Endodermal cell (in vitro differentiated cells): Measurements from ENCODE around the gene FBRSL1. TPM values are rescaled to one million over a fixed set of nuclear protein-coding genes. Genes with fewer than 3 reads are reported as not detected.

Experiments
- DNase-seq: peaks from one replicate; pipeline ENCODE4 v3.0.0-alpha.2; 2017
- H3K27ac ChIP-seq: 2 replicates; pipeline ENCODE4 v1.5.1; 2013; ENCODE audit warnings: mild to moderate bottlenecking, low read depth, low read length, moderate library complexity
- H3K27me3 ChIP-seq: 2 replicates; pipeline ENCODE4 v1.6.1; 2013; ENCODE audit warnings: mild to moderate bottlenecking, low read length, moderate library complexity; ENCODE audit not compliant: insufficient read depth, control insufficient read depth, poor library complexity, severe bottlenecking
- H3K36me3 ChIP-seq: 2 replicates; pipeline ENCODE4 v1.7.0; 2013; ENCODE audit warnings: mild to moderate bottlenecking, low read length, moderate library complexity; ENCODE audit not compliant: control insufficient read depth, insufficient read depth
- H3K4me1 ChIP-seq: one replicate; pipeline ENCODE4 v1.7.0; 2013; ENCODE audit warnings: low read length; ENCODE audit not compliant: control insufficient read depth, insufficient read depth
- H3K4me3 ChIP-seq: 2 replicates; pipeline ENCODE4 v1.5.1; 2013; ENCODE audit warnings: mild to moderate bottlenecking, low read length, moderate library complexity
- H3K9ac ChIP-seq: 2 replicates; pipeline ENCODE4 v1.6.1; 2013; ENCODE audit warnings: mild to moderate bottlenecking, low read length, moderate library complexity; ENCODE audit not compliant: poor library complexity, severe bottlenecking; ENCODE audit errors: extremely low read depth
- H3K9me3 ChIP-seq: 2 replicates; pipeline ENCODE4 v1.6.1; 2013; ENCODE audit warnings: mild to moderate bottlenecking, low read length, moderate library complexity; ENCODE audit not compliant: control insufficient read depth
- H3K27ac Mint-ChIP-seq: 2 replicates; pipeline ENCODE4 v1.8.0; 2020; ENCODE audit warnings: mixed read lengths
- H3K27me3 Mint-ChIP-seq: 2 replicates; pipeline ENCODE4 v1.8.0; 2021; ENCODE audit warnings: mild to moderate bottlenecking, mixed read lengths; ENCODE audit not compliant: insufficient read depth
- H3K36me3 Mint-ChIP-seq: 2 replicates; pipeline ENCODE4 v1.8.0; 2020; ENCODE audit warnings: low read depth, mixed read lengths
- H3K4me1 Mint-ChIP-seq: 2 replicates; pipeline ENCODE4 v1.8.0; 2020; ENCODE audit warnings: mixed read lengths
- H3K4me3 Mint-ChIP-seq: 2 replicates; pipeline ENCODE4 v1.8.0; 2020; ENCODE audit warnings: mild to moderate bottlenecking, moderate library complexity, mixed read lengths
- H3K9me3 Mint-ChIP-seq: 2 replicates; pipeline ENCODE4 v1.8.0; 2020; ENCODE audit warnings: mild to moderate bottlenecking, mixed read lengths
- WGBS, 2 experiments: methylation state at CpG; one replicate each; pipeline versions ENCODE4 v1.1.5 to v1.1.7; 2013; ENCODE audit warnings: missing lambda C conversion rate in 2 of 2, mixed read lengths in 1 of 2; ENCODE audit not compliant: insufficient coverage in 1 of 2, insufficient read length in 1 of 2; 5-methylcytosine and 5-hydroxymethylcytosine counted together
- total RNA-seq, 2 donors: library from RNA; stranded (reverse); fragmentation: NEBNext Ultra II Directional in 1 of 2; extraction: Animal tissue kit (Norgen Biotek cat#: 25700) in 1 of 2; gene quantifications; 2 replicates in 1 of 2; 3 replicates in 1 of 2; pipeline ENCODE4 v1.2.1, GENCODE V29; 2021
- TF ChIP-seq, protein P1 (sequence below): fragments of 200-600 bp; sonication (generic); conservative IDR thresholded peaks from 2 replicates; pipeline ENCODE4 v1.5.0; 2021; ENCODE audit warnings: antibody characterized with exemption, mild to moderate bottlenecking

The FBRSL1 gene
- total RNA-seq, 2 donors from 2014 or later, result 74.9 to 92.3 TPM

DNA sequence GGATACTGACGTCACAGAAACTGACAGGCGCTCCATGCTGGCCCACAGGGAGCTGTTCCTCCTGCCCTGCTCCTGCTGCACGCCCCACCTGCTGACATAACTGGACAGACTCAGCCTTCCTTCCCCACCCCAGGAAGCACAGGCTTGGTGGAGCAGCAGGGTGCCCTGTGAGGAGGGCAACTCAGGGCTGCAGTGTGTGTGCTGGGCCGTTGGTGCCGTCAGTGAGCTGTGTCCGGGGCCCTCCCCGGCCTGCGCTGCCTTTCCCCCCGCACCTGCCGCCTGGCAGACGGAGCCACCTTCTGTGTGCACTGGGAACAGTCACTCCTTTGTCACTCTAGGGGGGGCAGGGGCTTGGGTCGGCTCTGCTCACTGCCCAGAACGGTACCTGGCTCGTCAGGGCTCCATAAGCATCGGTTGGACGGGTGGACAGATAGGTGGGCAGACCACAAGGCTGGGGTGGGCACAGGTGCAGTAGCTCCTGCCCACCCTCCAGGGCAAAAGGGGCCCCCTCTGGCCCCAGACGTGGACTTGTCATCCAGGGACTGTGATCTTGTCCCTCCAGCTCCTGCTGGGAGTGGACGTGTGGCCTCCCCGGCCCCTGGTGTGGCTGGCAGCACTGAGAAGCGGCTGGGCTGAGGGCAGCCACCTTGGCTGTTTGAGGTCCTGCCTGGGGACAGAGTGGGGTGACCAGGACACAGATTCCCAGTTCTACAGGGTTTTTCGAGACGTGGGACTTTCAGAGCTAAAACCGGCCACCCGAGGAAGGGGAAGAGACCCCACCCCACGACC, 32.8 kb downstream of the FBRSL1 start:
- Histone ChIP-seq H3K27ac (no peak overlapping the region), H3K9ac (no peak overlapping the region), H3K36me3 (peaks cover 7% of the 10 kb centered on the region), H3K9me3 (peaks cover 11% of the 10 kb centered on the region), H3K4me1 (no peaks in the 10 kb centered on the region), H3K4me3 (no peak overlapping the region), H3K27me3 (no peaks in the 10 kb centered on the region)
- Mint-ChIP-seq H3K4me1 (no peaks in the 10 kb centered on the region), H3K4me3 (no peak overlapping the region), H3K9me3 (peaks cover 17% of the 10 kb centered on the region), H3K27me3 (peaks cover 12% of the 10 kb centered on the region), H3K27ac (no peak overlapping the region), H3K36me3 (peaks cover 17% of the 10 kb centered on the region)
- DNase-seq, result no peak
- WGBS, 2 experiments, result 86 to 88% methylated on average over 19 to 25 of the region's 25 CpGs
- TF ChIP-seq, protein P1, sequence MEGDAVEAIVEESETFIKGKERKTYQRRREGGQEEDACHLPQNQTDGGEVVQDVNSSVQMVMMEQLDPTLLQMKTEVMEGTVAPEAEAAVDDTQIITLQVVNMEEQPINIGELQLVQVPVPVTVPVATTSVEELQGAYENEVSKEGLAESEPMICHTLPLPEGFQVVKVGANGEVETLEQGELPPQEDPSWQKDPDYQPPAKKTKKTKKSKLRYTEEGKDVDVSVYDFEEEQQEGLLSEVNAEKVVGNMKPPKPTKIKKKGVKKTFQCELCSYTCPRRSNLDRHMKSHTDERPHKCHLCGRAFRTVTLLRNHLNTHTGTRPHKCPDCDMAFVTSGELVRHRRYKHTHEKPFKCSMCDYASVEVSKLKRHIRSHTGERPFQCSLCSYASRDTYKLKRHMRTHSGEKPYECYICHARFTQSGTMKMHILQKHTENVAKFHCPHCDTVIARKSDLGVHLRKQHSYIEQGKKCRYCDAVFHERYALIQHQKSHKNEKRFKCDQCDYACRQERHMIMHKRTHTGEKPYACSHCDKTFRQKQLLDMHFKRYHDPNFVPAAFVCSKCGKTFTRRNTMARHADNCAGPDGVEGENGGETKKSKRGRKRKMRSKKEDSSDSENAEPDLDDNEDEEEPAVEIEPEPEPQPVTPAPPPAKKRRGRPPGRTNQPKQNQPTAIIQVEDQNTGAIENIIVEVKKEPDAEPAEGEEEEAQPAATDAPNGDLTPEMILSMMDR, result no peak

GRCh38 chr12:132523576-132524331, 33.8 kb downstream of the FBRSL1 start:
- peaks cover 7% of the 10 kb centered on the region for H3K36me3 Mint-ChIP-seq
- H3K4me1 Mint-ChIP-seq, result no peaks in the 10 kb centered on the region
- Histone ChIP-seq H3K36me3 (no peaks in the 10 kb centered on the region), H3K9ac (no peak overlapping the region), H3K9me3 (peaks cover 7% of the 10 kb centered on the region), H3K27ac (no peak overlapping the region), H3K27me3 (no peaks in the 10 kb centered on the region), H3K4me3 (no peak overlapping the region), H3K4me1 (no peaks in the 10 kb centered on the region)
- 50 to 61% methylated on average over 25 to 28 of the region's 28 CpGs for WGBS, 2 experiments
- peaks cover 8% of the 10 kb centered on the region for H3K9me3 Mint-ChIP-seq
- H3K4me3 Mint-ChIP-seq, result no peak overlapping the region
- no peak overlapping the region for H3K27ac Mint-ChIP-seq
- DNase-seq, result peak; percentile 95
- H3K27me3 Mint-ChIP-seq, result peaks cover 8% of the 10 kb centered on the region
- TF ChIP-seq, protein P1, result peak; percentile 95

DNA sequence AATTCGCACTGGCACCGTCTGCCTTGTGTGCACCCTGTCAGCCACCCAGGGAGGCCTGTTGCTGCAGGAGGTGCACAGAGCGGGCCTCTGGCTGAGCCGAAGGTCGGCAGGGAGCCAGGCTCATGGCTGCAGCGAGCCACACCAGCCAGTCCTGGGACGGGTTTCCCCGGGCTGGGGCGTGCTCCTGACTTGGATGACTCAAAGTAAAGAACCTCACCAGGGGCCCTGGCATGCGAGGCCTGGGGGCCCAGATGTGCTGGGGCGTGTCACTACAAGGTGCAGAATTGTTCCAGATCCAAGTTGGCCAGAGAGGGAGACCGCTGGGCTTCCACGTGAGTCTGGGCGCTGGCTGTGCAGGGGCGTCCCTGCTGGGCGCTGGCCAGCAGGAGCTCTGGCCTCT, 34.5 kb downstream of the FBRSL1 start:
- TF ChIP-seq, protein P1, result no peak
- no peak overlapping the region for H3K9ac ChIP-seq
- Mint-ChIP-seq H3K9me3 (peaks cover 1% of the 10 kb centered on the region), H3K27ac (no peak overlapping the region), H3K27me3 (peaks cover 5% of the 10 kb centered on the region), H3K36me3 (peaks cover under 1% of the 10 kb centered on the region), H3K4me3 (no peak overlapping the region), H3K4me1 (no peaks in the 10 kb centered on the region)
- H3K27ac ChIP-seq, result no peak overlapping the region
- 89 to 92% methylated on average over 14 to 16 of the region's 16 CpGs for WGBS, 2 experiments
- DNase-seq, result no peak
- H3K9me3 ChIP-seq, result peaks cover under 1% of the 10 kb centered on the region
- no peaks in the 10 kb centered on the region for H3K4me1 ChIP-seq
- no peak overlapping the region for H3K4me3 ChIP-seq
- no peaks in the 10 kb centered on the region for H3K27me3 ChIP-seq
- H3K36me3 ChIP-seq, result no peaks in the 10 kb centered on the region
